Measurements from ENCODE around the gene MID1.

The MID1 gene

GRCh38 chrX:10482261-10482660 lies 138.1 kb downstream of the MID1 start:
- no peak for DNase-seq (ENCODE audit: extremely low read depth, insufficient read length)
- H3K27me3 ChIP-seq (replicated peaks; ENCODE audit: control insufficient read depth, insufficient read depth, low read length): no peaks in the 10 kb centered on the region
- H3K4me3 ChIP-seq (replicated peaks; ENCODE audit: low read depth, low read length): no peak overlapping the region
- no peaks in the 10 kb centered on the region for H3K36me3 ChIP-seq (ENCODE audit: control insufficient read depth, insufficient read depth, low read length)
- TF ChIP-seq CTCF (IDR thresholded peaks at IDR 0.05; ENCODE audit: insufficient read depth, low read length, poor library complexity, severe bottlenecking): no peak

GRCh38 chrX:10480861-10481260 lies 139.5 kb downstream of the MID1 start:
- no peak for TF ChIP-seq CTCF (IDR thresholded peaks at IDR 0.05; ENCODE audit: insufficient read depth, low read length, poor library complexity, severe bottlenecking)
- DNase-seq (ENCODE audit: extremely low read depth, insufficient read length): no peak
- Histone ChIP-seq H3K36me3 (ENCODE audit: control insufficient read depth, insufficient read depth, low read length) (no peaks in the 10 kb centered on the region), H3K27me3 (replicated peaks; ENCODE audit: control insufficient read depth, insufficient read depth, low read length) (no peaks in the 10 kb centered on the region), H3K4me3 (replicated peaks; ENCODE audit: low read depth, low read length) (no peak overlapping the region)

- no peak for DNase-seq (ENCODE audit: extremely low read depth, insufficient read length)
- H3K27me3 ChIP-seq (replicated peaks; ENCODE audit: control insufficient read depth, insufficient read depth, low read length): no peaks in the 10 kb centered on the region
- H3K4me3 ChIP-seq (replicated peaks; ENCODE audit: low read depth, low read length): no peak overlapping the region
- H3K36me3 ChIP-seq (ENCODE audit: control insufficient read depth, insufficient read depth, low read length): no peaks in the 10 kb centered on the region
- no peak for TF ChIP-seq CTCF (IDR thresholded peaks at IDR 0.05; ENCODE audit: insufficient read depth, low read length, poor library complexity, severe bottlenecking)
These were observed 140.9 kb downstream of the MID1 start for GRCh38 chrX:10479508-10479907.

- H3K27me3 ChIP-seq (replicated peaks; ENCODE audit: control insufficient read depth, insufficient read depth, low read length): no peaks in the 10 kb centered on the region; the same call in 1 of the 2 replicates
- DNase-seq (ENCODE audit: extremely low read depth, insufficient read length): no peak
- H3K4me3 ChIP-seq (replicated peaks; ENCODE audit: low read depth, low read length): no peak overlapping the region
- TF ChIP-seq CTCF (IDR thresholded peaks at IDR 0.05; ENCODE audit: insufficient read depth, low read length, poor library complexity, severe bottlenecking): no peak
- no peaks in the 10 kb centered on the region for H3K36me3 ChIP-seq (ENCODE audit: control insufficient read depth, insufficient read depth, low read length)
These were observed 142.9 kb downstream of the MID1 start for GRCh38 chrX:10477525-10477924.

GRCh38 chrX:10474913-10475568 lies 145.3 kb downstream of the MID1 start:
- H3K4me3 ChIP-seq (replicated peaks; ENCODE audit: low read depth, low read length): no peak overlapping the region
- DNase-seq (ENCODE audit: extremely low read depth, insufficient read length): no peak
- no peak for TF ChIP-seq CTCF (IDR thresholded peaks at IDR 0.05; ENCODE audit: insufficient read depth, low read length, poor library complexity, severe bottlenecking)
- H3K36me3 ChIP-seq (ENCODE audit: control insufficient read depth, insufficient read depth, low read length): no peaks in the 10 kb centered on the region
- no peaks in the 10 kb centered on the region; the same call in 1 of the 2 replicates for H3K27me3 ChIP-seq (replicated peaks; ENCODE audit: control insufficient read depth, insufficient read depth, low read length)

GRCh38 chrX:10474510-10474909 lies 145.9 kb downstream of the MID1 start:
- no peak for DNase-seq (ENCODE audit: extremely low read depth, insufficient read length)
- Histone ChIP-seq H3K27me3 (replicated peaks; ENCODE audit: control insufficient read depth, insufficient read depth, low read length) (no peaks in the 10 kb centered on the region; the same call in 1 of the 2 replicates), H3K36me3 (ENCODE audit: control insufficient read depth, insufficient read depth, low read length) (no peaks in the 10 kb centered on the region), H3K4me3 (replicated peaks; ENCODE audit: low read depth, low read length) (no peak overlapping the region)
- no peak for TF ChIP-seq CTCF (IDR thresholded peaks at IDR 0.05; ENCODE audit: insufficient read depth, low read length, poor library complexity, severe bottlenecking)
